HG03575 (cell line): ENCODE measurements around the gene ADAM10.

Source experiments
- ATAC-seq: cut with Tn5 transposase; IDR thresholded peaks from one replicate; pipeline ENCODE4 v1.9.1; 2021; ENCODE audit not compliant: unreplicated experiment, insufficient number of reproducible peaks, low FRiP score; ENCODE audit errors: extremely low read depth

The ADAM10 gene

DNA sequence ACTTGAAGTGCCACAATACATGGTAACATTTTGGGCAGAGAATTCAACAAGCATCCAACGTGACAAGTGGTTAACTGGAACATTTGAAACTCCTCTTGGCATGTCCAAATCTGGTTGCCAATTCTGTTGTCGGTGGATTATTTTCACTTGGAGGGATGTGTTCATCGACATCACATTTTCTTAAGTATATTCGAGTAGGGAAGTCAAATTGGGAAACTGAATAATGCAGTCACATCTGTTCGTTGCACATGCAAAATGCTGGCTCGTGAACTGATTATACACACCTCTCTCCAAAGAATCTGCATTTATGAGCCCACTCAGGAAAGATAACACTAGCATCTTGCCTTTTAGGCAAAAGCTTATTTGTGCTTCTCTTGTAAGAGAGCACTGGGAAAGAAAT is 178.0 kb downstream of the ADAM10 start:
- ATAC-seq, result no peak

DNA sequence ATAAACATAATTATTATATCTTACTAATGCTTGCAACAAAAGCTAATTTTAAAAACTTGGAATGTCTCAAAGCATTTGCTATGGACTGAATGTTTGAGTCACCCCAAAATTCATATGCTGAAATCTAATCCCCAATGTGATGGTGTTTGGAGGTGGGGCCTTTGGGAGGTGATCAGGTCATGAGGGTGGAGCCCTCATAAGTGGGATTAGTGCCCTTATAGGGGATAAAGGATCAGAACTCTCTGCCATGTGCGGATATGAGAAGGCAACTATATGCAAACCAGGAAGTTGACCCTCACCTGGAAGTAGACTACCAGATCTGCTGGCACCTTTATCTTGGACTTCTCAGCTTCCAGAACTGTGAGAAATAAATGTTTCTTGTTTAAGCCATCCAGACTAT is 180.1 kb downstream of the ADAM10 start:
- no peak for ATAC-seq

DNA sequence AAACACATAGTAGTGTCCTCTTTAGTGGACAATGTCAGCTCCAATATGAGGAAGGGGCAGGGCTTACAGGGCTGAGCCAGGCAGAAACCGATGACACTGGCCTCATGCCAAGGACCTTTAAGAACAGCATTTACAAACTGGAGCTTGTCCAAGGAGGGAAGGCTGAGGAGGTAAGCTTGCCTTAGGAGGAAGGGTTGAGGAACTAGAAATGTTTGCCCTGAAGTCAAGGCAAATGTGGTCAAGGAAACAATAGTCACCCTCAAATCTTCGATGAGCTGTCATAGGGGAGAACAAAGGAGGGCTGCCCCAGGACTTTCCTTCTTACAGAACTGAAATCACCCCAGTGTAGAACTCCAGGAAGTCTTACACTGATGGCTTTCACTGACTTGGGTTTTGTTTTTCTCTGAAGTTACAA is 181.3 kb downstream of the ADAM10 start:
- no peak for ATAC-seq

DNA sequence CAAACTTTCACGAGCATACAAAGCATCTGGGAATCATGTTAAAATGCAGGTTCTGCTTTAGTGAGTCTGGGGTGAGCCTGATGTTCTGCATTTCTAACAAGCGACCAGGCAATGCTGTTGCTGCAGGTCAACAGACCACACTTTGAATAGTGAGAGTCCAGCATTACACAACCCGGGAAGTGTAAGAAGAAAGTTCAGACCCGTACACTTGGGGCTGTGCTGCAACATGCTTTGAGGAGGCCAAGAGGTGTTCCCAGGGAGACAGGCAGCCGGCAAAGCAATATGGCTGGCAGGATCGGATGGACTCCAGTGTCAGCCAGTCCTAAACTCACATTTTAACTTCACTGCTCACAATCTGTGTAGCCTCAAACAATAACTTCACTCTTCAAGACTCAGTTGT is 183.5 kb downstream of the ADAM10 start:
- no peak for ATAC-seq

DNA sequence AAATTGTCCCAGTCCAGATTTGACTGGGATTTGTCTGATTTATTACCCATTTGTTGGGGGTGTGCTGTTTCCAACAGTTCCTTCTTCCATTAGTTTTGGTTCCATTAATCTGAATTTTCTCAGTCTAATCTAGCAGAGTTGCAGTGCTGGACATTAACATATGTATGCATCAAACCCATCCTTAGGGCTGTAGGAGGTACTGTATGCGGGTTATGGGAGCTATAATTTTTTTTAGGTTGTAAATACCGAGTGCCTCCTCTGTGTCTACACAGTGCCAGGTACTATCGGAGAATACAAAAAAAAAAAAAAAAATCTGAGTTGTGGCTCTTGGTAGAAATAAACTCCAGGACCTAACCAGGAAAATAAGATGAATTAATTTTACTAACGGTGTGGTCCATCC is 183.9 kb downstream of the ADAM10 start:
- ATAC-seq, result no peak

DNA sequence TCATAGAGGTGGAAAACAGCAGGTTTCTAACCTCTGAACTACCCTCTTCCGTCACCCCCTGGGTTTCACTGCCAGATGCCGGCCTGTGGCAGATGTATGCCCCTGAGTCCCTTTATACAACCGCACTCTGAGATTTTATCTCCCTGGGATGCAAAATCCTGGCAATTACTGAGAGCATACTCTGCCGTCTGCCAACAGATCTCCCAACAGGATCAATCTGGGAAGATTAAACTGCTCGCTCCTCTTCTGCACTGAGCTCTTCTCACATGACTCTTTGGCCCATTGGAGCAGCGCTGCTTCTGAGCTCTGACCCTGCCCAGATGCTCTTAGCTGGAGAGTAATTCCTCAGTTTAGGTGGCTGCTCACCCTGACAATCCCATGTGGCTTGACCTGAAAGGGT is 184.5 kb downstream of the ADAM10 start:
- ATAC-seq, result no peak

DNA sequence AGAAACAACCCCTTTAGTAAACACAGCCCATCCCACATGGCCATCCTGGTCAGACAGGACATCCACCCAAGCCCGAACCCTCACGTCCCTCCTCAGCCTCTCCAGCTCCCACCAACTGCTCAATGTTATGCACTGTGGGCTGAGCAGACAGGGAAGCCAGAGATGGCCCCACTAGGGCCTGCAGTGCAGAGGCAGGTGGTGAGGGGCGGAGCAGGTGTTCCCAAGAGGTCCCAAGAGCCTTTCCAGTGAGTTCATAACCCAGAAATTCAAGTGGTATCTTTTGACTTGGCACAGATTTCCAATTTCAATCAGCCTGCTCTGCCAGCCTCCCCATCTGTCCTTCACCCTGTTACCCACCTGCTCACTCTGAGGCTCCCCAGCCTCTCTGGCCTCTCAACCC is 187.4 kb downstream of the ADAM10 start:
- no peak for ATAC-seq

DNA sequence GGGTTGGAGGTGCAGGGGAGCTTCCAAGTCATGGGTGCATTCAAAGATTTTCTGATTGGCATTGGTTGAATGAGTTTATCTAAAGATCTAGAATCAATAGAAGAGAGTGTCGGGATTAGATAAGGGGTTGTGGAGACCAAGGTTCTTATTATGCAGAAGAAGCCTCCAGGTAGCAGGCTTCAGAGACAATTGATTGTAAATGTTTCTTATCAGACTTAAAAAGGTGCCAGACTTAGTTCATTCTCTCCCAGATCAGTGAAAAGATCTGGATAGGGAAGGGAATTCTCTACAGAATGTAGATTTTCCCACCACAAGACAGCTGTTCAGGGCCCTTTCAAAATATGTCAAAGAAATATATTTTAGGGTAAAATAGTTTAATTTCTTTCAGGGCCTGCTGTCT is 188.2 kb downstream of the ADAM10 start:
- no peak for ATAC-seq

DNA sequence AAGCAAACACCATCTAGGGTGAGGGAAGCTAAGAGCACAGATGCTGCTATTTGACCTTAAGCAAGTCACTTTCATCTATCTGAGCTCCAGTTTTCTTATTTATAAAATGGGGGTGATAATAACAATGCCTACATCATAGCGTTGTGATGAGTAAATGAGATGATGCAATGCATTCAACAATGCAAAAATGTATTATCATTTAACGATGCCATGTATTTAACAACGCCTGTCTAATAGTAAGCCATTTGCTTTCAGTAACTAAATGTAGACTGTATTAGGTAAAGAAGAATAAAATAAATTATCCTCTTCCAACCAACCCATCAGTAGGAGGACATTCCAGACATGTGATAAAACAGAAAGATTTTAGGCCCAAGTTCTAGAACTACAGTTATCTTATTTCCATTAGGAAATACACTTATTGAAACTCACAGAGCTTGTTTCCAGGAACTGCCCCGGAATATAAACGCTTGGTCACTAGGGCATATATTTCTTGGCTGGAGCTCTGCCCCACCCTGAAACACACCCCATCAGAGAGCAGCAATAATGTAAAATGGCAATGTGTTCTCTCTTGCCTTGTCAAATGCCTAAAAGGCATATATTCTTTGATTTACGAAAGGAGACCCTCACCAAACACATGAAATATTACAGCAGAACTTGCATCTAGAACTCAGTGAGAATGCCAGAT is 189.5 kb downstream of the ADAM10 start:
- ATAC-seq, result no peak

DNA sequence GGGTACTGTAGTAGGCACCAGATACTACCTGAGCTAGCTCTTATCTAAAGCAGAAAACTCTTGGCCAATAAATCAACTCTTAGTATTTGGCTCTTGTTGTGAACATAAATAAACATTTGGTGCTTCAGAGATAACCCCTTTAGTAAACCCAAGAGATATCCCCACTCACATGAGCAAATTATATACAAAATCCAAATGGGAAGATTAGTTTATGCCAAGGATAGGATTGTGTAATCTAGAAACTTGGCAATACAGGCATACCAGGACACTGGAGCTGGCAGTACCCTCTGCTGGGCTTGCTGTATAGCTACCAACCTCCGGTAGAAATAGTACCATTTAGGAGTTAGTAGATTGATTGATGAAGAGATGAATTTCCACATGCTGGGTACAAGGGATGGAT is 190.7 kb downstream of the ADAM10 start:
- ATAC-seq, result no peak

DNA sequence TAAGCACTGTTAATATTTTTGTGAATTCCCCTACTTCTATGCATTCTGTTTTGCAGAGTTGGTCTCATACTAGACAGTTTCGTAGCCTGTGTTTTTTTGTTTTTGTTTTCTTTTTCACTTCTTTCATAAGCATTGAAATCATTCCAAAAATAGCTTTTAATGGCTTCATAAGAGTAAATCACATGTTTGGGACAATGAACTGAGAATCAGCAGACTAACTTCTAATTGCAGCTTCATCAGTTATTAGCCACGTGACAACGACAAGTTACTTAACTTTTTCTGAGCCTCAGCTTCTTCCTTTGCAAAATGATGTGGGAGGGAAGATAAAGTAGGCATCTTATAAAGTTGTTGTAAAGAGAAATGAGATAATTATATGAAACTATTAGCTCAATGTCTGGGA is 193.0 kb downstream of the ADAM10 start:
- ATAC-seq, result no peak

DNA sequence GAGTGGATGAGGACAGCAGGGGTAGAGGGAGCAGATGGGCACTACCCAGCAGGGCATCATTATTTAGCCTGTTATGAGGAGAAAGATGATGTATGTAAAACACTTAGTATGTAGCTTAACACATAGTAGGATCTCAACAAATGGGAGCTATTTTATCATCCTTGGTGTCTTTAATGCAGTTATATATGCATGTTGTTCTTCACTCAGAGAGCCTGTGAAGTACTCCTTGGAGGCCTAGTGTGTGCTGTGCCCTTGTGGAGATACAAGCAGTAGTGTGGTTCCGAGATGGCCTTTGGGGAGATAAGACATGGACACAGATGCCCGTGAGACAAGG is 193.5 kb downstream of the ADAM10 start:
- no peak for ATAC-seq

DNA sequence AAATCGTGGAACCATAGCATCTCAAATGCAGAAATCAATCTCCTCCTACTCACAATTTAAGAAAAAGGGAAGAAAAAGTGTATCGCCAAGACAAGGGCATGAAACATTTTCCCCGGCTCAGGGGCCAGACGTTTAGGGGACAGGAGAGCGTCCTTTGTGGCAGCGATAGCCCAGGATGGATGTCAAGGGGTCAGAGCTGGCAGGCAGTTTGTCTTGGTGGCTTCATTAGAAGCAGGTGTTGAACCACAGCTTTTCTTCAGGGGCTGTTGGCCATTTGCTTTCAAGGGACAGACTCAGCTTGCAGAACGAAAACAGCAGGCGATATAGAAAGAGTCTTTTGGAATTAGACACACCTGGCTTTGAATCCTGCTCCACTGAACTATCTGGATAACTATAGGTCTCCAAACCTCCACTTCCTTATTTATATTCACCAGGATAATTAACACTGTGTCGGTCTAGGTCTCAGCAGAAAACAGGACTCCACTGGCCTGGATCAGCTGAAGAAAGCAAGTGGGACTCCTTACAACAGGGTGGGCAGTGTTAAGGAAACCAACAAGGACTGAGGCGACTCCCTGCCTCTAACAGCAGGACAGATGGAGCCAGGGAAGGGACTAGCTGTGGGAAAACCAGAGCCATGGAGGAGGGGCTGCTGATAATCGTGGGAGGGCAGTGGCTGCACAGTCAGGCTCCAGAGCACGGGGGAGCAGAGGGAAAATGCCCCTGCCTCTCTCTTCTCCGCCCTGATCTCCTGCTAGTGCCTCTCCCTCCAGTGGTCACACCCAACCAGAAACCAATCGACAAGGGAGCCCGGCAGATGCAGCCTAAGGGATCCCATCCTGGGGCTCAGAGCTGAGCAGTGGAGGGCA is 194.1 kb downstream of the ADAM10 start:
- no peak for ATAC-seq

DNA sequence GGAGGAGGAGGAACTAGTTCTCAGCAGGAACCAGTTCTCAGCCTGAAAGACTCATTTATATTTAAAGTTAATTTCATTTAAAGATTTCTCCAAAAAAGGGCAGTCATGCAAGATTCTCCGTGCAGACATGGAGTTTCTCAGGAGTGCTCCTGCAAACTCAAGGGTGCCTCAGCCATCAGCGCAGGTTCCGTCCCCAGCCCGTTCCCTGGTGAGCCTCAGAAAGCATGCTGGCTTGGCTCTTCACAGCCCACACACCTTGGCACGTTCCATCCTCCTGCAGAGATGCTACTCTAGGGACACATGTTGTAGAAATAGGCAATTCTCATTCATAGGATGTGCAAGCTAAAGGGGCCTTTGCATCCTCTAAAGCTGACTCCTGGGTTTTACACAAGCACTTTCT is 194.7 kb downstream of the ADAM10 start:
- ATAC-seq, result no peak

DNA sequence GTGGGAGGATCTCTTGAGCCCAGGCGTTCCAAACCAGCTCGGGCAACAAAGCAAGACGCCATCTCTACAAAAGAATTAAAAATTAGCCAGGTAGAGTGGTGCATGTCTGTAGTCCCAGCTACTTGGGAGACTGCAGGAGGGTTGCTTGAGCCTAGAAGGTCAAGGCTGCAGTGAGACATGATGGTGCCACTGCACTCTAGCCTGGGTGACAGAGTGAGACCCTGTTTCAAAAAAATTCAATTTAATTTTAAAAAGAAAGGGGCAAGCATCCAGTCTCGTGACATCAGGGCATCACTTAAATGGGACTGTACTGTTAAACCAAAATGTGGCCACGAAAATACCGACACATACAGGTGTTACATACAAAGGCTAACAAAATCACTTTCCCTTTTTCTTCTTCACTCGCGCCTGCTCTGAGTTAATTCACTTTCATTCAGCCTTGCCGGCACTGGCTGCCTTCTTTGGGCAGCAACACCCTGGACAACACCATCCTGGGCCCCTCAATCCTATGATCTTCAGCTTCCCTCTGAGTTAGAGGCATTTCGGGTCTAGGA is 196.1 kb downstream of the ADAM10 start:
- no peak for ATAC-seq

DNA sequence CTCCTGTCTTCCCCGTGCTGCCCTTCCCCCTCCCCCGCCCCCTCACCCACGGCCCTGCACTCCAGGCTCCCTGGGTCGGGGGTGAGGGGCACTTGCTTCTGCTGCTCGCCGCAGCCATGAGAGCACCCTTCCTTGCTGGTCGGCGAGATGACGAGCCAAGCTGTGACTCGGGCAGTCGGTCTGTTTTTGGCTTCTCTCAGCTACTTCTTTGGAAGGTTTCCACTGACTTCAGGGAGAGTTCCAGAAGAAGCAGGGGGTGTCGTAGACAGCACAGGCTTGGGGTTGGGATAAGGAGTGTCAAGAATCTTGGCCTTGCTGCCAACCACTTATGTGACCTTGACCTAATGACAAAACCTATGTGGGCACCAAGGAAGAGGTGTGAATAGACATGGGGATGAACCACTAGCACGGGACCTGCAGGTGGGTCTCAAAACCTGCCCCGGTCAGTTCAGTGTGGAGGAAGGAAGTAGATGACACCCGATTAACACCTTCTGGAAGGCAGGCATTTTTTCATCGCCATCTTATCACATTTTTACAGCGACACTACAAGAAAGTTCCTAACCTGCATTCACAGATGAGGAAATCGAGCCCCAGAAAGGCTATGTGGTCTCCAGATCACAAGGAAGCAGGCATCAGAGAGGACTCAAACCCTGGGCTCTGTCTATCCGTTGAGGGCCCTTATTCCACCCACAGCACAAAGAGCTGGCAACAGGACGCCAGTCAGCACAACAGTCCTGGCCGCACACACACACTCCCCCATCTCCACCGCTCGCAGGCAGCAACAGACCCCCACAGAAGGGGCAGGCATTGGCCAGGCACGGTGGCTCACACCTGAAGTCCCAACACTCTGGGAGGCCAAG is 196.8 kb downstream of the ADAM10 start:
- ATAC-seq, result no peak

DNA sequence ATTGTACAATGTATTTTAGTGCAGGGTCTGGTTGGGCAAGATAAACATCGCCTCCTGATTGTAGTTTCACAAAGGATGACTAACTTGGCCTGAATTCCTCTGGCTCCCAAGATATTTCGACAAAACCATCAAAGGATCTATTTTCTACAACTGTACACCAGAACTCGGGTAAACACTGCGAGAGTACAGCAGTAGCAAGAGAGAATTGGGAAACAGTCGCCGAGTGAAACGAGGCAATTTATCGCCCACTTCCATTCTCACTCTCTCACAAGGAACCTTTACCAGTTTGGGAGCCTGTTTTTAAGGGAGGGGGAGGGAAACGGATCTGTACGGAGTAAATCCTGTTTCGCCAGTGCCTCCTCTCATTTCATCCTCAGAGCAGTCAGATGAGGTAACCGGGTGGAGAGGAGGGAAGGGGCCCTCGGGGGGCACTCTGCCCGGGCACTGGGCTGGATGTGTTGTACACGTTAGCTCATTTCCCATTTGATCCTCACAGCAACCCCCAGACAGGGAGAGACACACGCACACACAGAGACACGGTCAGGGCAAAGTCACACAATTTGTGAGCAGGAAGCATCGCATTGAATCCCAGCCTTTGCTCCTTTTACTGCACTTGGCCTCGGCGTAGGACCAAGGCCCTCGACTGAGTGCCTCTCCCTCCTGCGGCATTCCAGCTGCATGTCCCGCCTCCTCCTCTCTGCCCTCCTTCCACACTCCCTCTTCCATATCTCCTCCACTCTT is 197.6 kb downstream of the ADAM10 start:
- no peak for ATAC-seq

DNA sequence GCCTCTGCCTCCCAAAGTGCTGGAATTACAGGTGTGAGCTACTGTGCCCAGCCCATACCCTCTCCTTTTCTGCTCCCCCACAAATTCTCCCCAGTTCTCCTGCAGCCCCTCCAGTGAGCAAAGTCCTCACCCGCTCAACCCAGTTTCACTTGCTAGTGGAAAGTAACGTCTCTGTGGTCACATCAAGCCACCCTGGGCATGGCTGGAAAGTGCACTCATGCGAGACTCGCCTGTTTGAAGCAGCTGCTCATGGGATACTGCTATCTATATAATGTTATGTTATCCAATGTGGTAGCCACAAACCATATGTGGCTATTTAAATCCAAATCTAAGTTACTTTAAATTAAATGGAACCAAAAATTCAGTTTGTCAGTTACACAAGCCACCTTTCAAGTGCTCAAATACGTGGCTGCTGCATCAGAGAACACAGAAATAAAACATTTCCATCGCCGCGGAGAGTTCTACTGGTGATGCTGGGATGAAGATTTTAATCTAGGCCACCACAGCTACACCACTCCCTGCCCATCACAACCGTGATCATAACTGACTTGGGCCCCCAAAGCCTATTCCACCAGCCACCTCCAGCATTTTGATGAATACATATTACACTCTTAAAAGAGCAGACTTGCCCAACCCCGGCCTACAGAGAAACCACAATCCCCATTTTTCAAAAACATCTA is 198.3 kb downstream of the ADAM10 start:
- ATAC-seq, result no peak

DNA sequence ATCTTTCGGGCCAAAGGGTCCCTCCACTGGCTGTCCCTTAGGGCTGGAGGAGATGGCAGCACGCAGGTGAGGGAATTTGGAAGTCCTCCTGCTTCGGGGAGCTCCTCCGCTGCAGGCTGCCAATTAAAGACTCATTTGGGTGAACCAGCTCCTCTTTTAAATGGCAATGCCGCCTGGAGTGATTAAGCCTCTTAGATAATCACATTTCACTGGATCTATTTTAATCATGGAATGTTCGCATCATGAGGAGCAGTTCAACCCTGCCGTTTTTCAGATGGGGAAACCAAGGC is 199.8 kb downstream of the ADAM10 start:
- ATAC-seq, result no peak
